SU-DHL-6 (cell line): ENCODE results near the gene PTGR3.
"Not testable (repeated sequence)": the region's sequence is repeated elsewhere in the genome, so short reads cannot be mapped to it uniquely, and the experiment has no call there.

ENCODE experiments used
- H2AFZ ChIP-seq: fragments of 200-600 bp; sonication (generic); 2 replicates; pipeline ENCODE4 v1.6.1; 2014; ENCODE audit warnings: low read depth, mild to moderate bottlenecking, moderate library complexity, mixed read lengths, antibody characterized with exemption, low read length; ENCODE audit not compliant: severe bottlenecking
- H3F3A ChIP-seq: fragments of 200-600 bp; shearing (Covaris generic); 2 replicates; pipeline ENCODE4 v1.6.0; 2016; ENCODE audit warnings: antibody characterized with exemption, mild to moderate bottlenecking; ENCODE audit not compliant: insufficient read depth
- H3K27ac ChIP-seq: fragments of 200-600 bp; sonication (generic); 2 replicates; pipeline ENCODE4 v1.5.1; 2016; ENCODE audit warnings: low read depth, mild to moderate bottlenecking, low read length, moderate library complexity, mixed read lengths
- H3K27me3 ChIP-seq: fragments of 200-600 bp; sonication (generic), shearing (Covaris generic); 2 replicates; pipeline ENCODE4 v1.6.0; 2014; ENCODE audit warnings: mild to moderate bottlenecking, low read length
- H3K36me3 ChIP-seq: fragments of 200-600 bp; sonication (generic); 2 replicates; pipeline ENCODE4 v1.6.1; 2014; ENCODE audit warnings: mild to moderate bottlenecking, low read length, mixed read lengths
- H3K4me2 ChIP-seq: fragments of 300-600, 200-600 bp; shearing (Covaris generic), sonication (generic); 2 replicates; pipeline ENCODE4 v1.6.0; 2014; ENCODE audit warnings: low read length, low read depth, mild to moderate bottlenecking; ENCODE audit not compliant: poor library complexity, severe bottlenecking
- H3K4me3 ChIP-seq: fragments of 200-600 bp; sonication (generic); 2 replicates; pipeline ENCODE4 v1.5.1; 2014; ENCODE audit warnings: antibody characterized with exemption, low read length, mild to moderate bottlenecking, mixed read lengths; ENCODE audit not compliant: insufficient read depth, poor library complexity, severe bottlenecking
- H3K79me2 ChIP-seq: fragments of 200-600 bp; sonication (generic); 2 replicates; pipeline ENCODE4 v1.6.1; 2014; ENCODE audit warnings: mild to moderate bottlenecking, low read length, moderate library complexity; ENCODE audit not compliant: insufficient read depth
- H3K9ac ChIP-seq: fragments of 200-600 bp; sonication (generic); 2 replicates; pipeline ENCODE4 v1.7.0; 2014; ENCODE audit warnings: mild to moderate bottlenecking, low read length
- H3K9me2 ChIP-seq: fragments of 200-600 bp; sonication (generic); replicated peaks from 2 replicates; pipeline ENCODE4 v1.6.1; 2014; ENCODE audit warnings: low read length; ENCODE audit not compliant: insufficient read depth
- H3K9me3 ChIP-seq: fragments of 200-600 bp; sonication (generic); 2 replicates; pipeline ENCODE4 v1.6.1; 2014; ENCODE audit warnings: low read length, mixed read lengths; ENCODE audit not compliant: insufficient read depth
- H4K20me1 ChIP-seq: fragments of 200-600 bp; sonication (generic); 2 replicates; pipeline ENCODE4 v1.6.1; 2014; ENCODE audit warnings: low read depth, mild to moderate bottlenecking, antibody characterized with exemption, low read length, moderate library complexity, mixed read lengths
- CTCF ChIP-seq: fragments of 200-600 bp; sonication (generic); IDR thresholded peaks from one replicate; pipeline ENCODE4 v1.5.1; 2017; ENCODE audit warnings: antibody characterized with exemption, mild to moderate bottlenecking, low read length, moderate library complexity; ENCODE audit not compliant: insufficient read depth, poor library complexity, severe bottlenecking
- EZH2phosphoT487 ChIP-seq: fragments of 200-600 bp; sonication (generic), shearing (Covaris generic); conservative IDR thresholded peaks from 2 replicates; pipeline ENCODE4 v1.6.1; 2018; ENCODE audit warnings: mild to moderate bottlenecking, antibody characterized with exemption, low read length, moderate library complexity, mixed read lengths

Gene PTGR3

GRCh38 chr18:75192899-75193298 lies 16.0 kb downstream of the PTGR3 start:
- no peaks in the 10 kb centered on the region for H3K27me3 ChIP-seq
- no peak overlapping the region for H2AFZ ChIP-seq
- TF ChIP-seq CTCF (no peak), EZH2phosphoT487 (no peak)
- H3K4me3 ChIP-seq: no peak overlapping the region
- no peaks in the 10 kb centered on the region for H3F3A ChIP-seq
- H3K79me2 ChIP-seq: no peaks in the 10 kb centered on the region
- no peaks in the 10 kb centered on the region for H4K20me1 ChIP-seq
- H3K9ac ChIP-seq: no peak overlapping the region
- no peak overlapping the region for H3K27ac ChIP-seq
- H3K4me2 ChIP-seq: no peak overlapping the region
- H3K9me2 ChIP-seq: no peaks in the 10 kb centered on the region
- H3K36me3 ChIP-seq: no peaks in the 10 kb centered on the region
- no peaks in the 10 kb centered on the region for H3K9me3 ChIP-seq

GRCh38 chr18:75189696-75190095 lies 19.2 kb downstream of the PTGR3 start:
- TF ChIP-seq CTCF (no peak), EZH2phosphoT487 (no peak)
- no peaks in the 10 kb centered on the region for H3K79me2 ChIP-seq
- no peak overlapping the region for H3K27ac ChIP-seq
- no peaks in the 10 kb centered on the region for H3K9me2 ChIP-seq
- H3F3A ChIP-seq: no peaks in the 10 kb centered on the region
- H3K36me3 ChIP-seq: no peaks in the 10 kb centered on the region
- H3K9me3 ChIP-seq: no peaks in the 10 kb centered on the region
- H3K4me2 ChIP-seq: no peak overlapping the region
- no peak overlapping the region for H3K4me3 ChIP-seq
- H2AFZ ChIP-seq: no peak overlapping the region
- H3K27me3 ChIP-seq: no peaks in the 10 kb centered on the region
- H4K20me1 ChIP-seq: no peaks in the 10 kb centered on the region
- no peak overlapping the region for H3K9ac ChIP-seq

GRCh38 chr18:75187702-75188101 lies 21.2 kb downstream of the PTGR3 start:
- H3K27me3 ChIP-seq, H3F3A ChIP-seq, H3K9me3 ChIP-seq, H3K4me3 ChIP-seq, H3K9me2 ChIP-seq, H4K20me1 ChIP-seq, H3K27ac ChIP-seq, H2AFZ ChIP-seq, H3K36me3 ChIP-seq, H3K79me2 ChIP-seq, H3K4me2 ChIP-seq, H3K9ac ChIP-seq: not testable (repeated sequence)

- Histone ChIP-seq H3K36me3 (no peaks in the 10 kb centered on the region), H3K27ac (no peak overlapping the region), H3K79me2 (no peaks in the 10 kb centered on the region), H3K9ac (no peak overlapping the region), H4K20me1 (no peaks in the 10 kb centered on the region), H3K4me3 (no peak overlapping the region), H3K9me2 (no peaks in the 10 kb centered on the region), H3K4me2 (no peak overlapping the region), H3K9me3 (no peaks in the 10 kb centered on the region), H3F3A (no peaks in the 10 kb centered on the region), H3K27me3 (no peaks in the 10 kb centered on the region), H2AFZ (no peak overlapping the region)
- TF ChIP-seq CTCF (no peak), EZH2phosphoT487 (no peak)
These were observed 23.5 kb downstream of the PTGR3 start for GRCh38 chr18:75185460-75185859.
